ENCODE measurements around the gene PRPS1L1.

Gene PRPS1L1

DNA sequence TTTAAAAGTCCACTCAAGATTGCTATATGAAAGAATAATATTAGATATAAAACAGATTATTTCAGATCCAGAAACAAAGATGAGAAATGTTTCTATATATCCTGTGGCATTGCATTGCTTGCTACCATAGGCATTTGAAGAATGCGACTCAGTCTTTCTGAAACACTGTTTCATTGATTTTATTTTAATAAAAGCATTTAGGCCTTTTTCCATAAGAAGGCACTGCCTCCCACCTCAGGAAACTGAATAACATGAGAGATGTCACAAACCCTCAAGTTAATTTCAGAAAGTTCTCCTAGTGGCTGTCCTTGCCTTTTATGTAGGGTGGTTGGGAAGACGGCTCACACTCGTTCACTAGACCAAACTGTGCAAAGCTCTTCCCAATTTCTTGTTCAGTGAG lies 23.3 kb downstream of the PRPS1L1 start:
- no peak for DNase-seq

DNA sequence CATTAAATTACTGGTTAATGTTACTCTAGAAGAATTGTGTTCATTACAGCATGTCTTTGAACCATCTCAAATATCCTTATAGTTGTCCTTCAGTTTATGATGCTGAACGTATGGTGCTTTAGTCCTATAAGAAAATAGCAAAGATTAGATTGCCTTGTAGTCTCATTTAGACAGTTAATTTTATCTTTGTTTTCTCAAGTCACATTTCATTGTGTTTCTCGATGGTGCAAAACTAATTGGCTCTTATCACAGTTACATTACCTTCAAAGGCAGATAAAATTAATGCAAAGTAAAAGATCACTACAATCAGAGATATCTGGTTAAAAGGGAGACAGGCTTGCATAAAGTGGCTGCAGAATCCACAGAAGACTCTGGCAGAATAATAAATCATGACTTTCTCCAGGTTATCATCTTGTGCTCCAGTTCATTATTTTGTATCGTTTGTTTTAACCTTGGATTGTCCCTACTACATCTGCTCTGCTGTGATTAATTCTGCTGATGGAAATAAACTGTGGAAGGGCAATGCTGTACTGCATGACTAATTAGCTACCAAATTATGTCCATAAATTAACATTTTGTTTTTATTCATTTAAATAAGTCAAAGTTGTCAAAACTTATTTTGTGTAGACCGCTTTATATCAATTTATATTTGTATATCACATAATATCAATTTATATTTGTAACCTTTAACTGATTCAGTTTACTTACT lies 24.2 kb downstream of the PRPS1L1 start:
- DNase-seq = no peak

DNA sequence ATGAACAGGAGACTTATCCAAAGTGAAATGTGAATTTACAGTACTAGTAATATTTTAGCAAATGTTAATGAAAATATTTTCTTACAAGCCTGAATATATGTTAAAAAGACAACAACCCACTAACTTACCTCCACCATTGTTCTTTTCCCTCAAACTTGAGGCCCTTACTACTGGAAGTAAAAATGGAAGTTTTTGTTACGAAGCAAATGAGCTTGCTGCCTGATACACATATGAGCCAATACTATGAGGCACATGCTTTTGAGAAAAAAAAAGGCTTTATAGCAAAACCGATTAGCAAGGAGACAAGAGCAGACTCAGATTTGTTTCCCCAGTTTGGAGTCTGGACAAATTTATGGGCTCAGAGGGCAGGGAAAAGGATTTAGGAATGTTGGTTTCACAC lies 29.0 kb downstream of the PRPS1L1 start:
- DNase-seq = no peak

DNA sequence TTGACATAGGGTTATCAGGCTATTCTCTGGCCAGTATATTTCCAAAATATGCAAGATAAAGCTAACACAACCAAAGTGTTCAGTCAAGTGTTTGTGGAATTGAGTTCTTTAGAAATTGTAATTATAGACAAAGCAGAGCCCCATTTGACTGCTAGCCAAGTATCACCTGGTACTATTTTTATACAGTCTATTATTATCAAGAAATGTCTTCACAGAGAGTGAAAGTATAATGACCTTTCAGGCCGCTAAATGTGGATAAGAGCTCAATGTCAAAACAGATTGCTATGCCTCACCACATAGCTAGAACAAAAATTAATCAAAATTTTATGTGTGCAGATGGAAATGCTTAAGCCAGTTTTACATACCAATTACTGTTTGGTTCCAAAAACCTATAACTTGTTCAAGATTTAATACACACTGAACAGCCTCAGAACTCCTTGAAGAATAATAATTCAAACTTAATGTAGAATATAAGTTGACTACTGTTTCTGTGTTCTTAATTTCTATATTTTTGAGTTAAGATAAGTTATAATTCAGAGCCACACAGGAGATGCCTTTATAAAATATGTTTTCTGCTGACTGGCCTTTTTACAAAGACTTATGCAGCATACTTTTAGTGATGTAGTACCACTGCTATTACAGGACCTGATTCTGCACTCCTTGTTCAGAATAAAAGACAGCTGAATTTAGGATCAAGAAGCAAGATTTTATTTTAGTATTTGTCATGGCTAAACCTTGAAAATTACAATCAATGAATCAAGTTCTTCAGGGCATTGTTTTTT lies 31.0 kb downstream of the PRPS1L1 start:
- no peak for DNase-seq

DNA sequence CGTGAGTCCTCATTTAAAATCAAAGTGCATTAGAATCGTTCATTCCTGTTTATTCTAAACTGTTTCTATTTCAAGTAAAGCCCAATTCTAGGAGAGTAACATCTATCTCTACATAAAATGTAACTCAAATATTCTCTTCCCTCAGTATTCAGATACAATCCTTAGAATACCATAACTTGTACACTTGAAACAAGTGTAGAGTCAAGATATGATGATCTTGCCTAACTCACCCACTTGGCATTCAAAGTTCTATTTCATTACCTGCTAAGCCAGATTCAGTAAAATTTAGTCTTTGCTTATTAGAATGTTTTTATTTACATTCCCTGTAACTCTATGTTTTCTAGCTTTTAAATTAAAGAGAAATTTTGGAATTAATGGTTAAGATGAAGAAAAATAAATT lies 31.6 kb downstream of the PRPS1L1 start:
- no peak for DNase-seq

DNA sequence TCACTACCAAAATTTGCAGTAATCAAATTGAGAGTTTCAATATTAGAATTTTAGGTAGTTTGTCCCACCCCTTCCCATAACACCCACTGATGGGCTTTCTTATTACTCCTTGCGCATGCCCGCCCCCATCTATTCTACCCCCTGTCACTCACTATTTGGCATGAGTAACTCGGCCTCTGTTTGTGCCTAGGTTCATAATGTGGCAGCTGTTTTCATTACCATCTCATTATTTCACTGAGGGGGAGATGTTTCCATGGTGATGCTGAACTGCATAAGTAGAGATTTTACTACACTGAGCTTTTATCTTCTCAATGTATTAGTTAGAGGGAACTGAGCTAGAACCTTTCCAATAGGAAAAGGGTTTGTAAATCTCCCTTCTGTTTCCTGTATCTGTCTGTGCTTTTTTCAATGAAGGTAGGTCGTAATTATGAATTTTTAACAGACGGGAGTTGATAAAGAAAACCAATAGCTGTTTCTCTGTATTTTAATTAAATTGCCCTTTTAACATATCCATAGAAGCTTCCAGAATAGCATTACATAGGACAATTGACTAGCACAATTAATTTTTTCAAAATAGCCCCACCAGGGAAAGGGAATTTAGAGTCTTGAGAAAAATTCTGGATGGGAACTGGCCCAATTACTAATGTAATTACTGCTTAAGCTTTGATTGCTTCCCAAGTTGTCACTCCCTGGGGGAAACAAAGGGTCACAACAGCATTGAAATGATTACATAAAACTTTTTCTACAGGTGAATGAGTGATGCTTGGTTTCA lies 33.4 kb downstream of the PRPS1L1 start:
- no peak for DNase-seq

DNA sequence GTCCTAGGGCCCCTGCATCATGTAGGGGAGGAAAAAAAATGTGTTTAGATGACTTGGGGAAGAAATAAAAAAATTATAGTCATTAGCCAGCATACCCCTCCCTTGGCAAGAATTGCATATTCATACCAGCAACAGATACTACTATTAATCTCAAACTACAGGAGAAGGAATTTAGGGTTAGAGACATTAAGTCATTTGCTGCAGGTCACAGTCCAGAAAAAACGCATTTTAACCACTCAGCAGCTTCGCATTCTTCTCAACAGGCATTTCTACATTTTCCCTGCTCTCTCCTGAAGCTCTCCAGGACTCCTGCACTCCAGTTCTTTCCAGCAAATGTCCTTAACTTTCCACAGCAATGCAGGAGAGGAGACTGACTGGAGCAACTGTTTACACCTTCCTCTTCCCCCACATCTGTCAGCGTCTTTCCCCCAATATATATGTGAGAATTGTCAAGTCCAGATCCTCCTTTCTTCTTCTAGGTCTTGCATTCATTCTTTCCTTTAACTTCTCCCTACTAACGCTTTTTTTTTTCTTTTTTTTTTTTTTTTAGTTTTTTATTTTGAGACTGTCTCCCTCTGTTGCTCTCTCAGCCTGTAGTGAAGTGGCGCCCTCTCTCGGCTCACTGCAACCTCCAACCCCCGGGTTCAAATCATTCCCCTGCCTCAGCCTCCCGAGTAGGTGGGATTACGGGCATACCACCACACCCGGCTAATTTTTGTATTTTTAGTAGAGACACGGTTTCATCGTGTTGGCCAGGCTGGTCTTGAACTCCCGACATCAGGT lies 35.6 kb downstream of the PRPS1L1 start:
- DNase-seq = no peak

DNA sequence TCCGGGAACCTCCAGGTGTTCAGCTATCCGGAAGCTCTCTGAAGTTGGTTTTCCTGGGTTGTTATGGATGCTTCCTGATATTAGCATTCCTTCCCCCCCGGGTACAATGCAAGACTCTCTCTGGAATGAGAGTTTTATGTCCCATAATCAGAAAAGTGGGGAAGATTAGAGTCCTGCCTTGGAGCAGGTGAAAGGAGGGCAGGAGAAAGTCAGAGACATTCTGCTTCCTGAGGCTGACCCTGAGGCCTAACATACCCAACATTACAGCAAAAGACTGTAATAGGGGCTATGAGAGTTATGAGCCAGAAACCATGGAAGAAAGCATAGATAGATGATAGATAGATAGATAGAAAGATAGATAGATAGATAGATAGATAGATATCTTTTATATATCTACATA lies 36.9 kb downstream of the PRPS1L1 start:
- no peak for DNase-seq

DNA sequence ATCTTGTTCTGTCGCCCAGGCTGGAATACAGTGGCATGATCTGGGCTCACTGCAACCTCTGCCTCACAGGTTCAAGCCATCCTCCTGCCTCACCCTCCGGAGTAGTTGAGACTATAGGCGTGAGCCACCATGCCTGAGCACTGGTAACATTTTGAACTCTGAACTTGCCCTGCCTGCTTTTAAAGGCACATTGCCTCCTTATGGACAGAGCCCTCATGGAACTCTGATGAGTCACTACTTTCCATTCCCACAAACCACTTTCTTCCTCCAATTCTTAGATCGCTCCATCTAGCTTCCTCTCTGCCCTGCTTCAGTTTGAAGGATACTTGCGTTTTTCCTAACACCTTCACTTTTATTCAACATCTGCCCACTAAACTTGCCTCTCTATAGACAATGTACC lies 38.1 kb downstream of the PRPS1L1 start:
- DNase-seq = no peak

DNA sequence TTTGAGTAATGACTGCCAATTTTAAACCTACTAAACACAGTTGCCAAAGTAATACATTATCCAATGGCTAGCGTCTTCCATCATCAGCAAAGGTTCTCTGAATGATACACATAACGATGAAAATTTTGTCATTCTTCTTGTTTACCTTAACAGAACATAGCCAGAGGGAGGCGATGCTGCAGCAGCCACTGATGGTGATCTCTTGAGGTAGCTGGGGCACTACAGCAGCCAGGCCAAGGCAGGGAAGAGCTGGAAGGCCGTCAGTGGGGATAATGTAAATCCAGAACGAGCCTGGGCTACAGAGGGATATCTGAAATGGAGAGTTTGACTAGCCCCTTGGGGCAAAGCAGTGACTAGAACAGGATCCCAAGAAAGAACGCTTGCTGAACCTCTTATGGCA lies 38.8 kb downstream of the PRPS1L1 start:
- DNase-seq = no peak

DNA sequence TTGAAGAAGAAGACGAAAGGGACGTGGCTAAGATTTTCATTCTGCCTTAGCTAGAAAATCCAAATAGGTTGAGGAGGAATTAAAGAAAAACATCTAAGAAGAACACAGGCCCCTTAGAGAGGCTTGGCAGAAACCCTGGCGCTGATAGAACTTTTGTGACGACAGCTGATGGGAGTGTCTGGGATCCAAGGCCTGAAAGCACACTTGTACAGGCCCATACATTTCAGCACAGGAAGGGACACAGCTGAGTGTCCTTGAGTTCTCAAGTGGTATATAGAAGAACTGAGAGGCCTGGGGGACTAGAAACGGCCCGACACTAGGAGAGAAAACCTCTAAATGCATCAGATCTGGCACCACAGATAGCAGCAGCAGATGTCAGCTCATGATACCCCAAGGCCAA lies 39.5 kb downstream of the PRPS1L1 start:
- no peak for DNase-seq

DNA sequence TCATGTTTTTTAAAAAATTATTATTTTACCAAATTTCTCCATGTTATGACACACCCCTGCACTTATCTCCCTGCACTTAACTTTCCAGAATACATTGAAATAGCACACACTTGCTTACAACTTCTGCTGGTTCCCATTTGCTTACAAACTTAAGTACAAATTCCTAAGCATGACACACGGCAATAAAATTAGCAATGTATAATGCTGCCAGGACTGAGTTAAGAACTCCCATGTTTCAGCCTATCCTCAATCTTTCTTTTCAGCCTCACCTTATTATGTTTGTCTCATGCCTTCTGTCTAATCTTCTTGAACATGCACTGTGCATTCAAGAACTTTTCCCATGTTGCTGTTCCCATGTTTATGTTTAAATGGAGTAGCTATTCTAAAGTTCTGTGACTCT lies 40.8 kb downstream of the PRPS1L1 start:
- no peak for DNase-seq

DNA sequence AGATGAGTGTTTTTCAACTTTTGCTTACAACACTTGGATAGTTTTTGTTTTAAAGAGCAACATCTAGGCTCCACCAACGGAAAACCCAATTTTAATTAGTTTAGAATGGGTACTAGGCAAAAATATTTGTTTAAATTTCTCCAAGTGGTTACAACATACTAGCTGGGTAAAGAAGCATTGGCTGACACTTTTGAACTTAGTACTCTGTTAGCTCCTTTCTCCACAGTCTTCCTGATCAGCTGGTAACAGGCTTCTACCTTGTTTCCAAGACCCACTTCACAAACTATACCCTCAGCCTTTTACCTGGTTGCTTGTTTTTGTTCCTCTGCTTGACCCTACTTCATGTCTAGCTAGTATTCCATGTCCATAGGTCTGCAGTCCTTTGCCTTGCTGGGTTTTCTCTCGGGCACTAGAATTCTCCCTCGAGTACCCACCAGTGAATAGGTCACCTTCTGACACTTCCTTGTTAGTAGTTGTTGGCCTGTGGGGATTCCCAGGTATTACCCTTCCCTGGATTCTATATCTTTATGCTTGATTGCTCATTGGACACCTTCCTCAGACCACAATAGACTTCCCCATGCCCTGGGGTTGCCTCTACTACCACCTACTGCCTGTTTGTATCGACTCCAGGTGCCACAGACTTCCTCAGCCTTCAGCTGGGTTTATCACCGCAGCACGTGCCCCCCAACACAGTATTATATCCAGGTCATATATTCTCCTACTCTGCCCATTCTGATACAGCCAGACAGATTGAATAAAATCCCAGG lies 42.0 kb downstream of the PRPS1L1 start:
- DNase-seq = no peak

DNA sequence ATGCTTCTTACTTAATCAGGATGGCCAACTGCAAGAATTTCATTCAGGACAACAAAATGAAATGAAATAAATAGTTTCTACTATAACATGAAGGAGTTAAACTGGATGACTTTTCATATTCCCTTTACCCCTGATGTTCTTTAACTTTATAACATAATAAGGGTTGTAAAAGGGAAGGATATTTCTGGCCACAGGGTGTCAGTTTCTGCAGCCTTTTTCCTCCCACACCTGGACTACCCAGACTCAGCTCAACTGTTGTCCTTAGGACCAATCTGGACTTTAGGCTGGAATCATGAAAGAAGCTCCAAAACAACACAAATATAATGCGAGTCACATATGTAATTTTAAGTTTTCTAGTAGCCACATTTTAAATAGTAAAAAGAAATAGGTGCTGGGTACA lies 43.4 kb downstream of the PRPS1L1 start:
- no peak for DNase-seq

DNA sequence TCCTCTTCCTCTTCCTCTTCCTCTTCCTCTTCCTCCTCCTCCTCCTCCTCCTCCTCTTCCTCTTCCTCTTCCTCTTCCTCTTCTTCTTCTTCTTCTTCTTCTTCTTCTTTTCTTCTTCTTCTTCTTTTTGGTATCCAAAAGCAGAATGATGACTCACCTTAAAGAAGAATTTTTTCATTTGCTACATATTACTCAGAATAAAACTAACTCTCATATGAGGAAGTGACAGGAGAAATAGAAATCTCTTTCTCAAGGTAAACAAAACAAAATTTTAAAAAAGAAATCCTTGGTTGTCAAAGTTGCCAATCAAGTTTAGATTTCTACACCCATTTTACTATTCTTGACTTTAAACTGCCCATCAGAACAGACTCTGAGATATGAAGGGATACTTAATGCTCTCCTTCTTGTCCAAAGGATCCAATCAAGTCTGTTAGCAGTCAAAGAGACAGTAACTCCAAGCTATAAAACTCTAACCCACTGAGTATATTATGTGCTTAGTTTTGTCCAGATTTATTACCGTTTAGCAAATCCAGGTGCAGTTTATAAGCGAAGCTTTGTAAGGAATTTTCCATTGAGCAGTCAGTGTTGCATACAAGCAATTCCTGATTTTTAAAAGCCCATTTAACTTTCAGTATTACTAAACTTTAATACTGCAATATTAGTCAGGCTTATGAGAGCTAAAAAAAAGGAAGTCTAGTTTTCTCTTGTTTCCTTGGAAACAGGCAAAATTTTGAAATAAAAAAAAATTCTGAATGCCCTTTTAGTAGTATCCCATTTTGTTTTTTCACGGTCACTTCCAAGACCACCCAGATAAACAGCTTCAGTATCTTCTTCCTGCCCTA lies 44.2 kb downstream of the PRPS1L1 start:
- no peak for DNase-seq

DNA sequence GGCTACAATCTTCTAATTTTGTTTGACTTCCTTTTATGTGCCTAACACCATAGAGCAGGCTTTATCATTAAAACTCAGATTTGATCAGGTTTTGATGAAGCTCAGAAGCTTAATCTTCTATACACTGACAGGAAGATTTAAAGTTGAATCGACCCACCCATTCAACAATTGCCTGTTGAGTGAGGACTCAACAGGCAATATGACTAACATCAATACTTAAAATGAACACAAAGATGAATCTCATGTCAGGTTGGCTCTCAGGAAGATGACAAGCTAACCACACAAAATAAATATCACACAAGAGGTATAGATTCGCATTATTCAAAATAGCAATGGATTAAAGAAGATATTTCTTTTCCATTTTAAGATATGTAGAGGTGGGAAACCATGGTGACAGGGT lies 50.7 kb downstream of the PRPS1L1 start:
- DNase-seq = no peak
